HG02588 (cell line): Measurements from ENCODE around the gene LARP1B.
A peak's percentile ranks its signal among the peaks of the same experiment; 100 is the strongest.
"Not testable (repeated sequence)": the region's sequence is repeated elsewhere in the genome, so short reads cannot be mapped to it uniquely, and the experiment has no call there.

Experiments used
- ATAC-seq: cut with Tn5 transposase; IDR thresholded peaks from one replicate; pipeline ENCODE4 v1.9.1; 2021; ENCODE audit warnings: mild to moderate bottlenecking, moderate library complexity; ENCODE audit not compliant: unreplicated experiment

LARP1B gene

DNA sequence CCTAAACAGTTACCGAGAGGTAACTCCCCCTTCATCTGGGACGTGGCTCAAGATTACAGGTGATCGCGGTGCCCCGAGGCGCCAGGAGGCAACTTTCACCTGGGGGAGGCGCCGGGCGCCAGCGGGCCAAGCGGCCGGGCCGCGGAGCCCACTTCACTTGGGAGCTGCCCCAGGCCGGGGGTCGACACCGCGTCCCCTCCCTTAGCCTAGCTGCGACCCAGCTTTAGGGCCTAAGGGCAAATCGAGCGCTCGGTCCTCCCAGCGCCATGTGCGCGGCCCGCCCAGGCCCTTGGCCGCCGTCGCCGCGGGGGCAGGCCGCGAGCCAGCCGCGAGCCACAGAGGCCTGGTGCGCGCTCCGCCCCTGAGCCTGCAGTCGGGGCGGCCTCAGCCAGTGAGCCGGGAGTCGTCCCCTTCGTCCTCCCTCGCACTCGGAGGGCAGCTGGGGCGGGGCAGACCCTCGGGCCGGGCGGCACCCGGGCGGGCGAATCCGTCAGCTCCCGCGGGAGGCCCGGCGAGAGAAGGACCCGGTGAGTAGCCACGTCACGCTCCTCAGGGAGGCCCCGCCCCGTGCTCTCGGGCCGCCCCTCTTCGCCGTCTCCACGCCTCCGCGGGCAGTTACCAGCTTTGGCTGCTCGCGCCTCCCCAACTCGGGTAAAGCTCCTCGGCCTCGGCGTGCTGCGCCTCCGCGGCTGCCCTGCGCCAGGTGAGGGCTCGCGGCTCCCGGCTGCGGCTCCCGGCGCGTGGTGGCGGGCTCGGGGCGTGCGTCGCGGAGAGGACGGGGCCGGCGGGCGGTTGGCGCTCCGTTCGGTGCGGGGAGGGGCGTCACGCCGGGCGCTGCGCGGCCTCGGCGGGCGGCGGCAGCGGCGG is at the start of gene LARP1B:
Gene LARP1B, plus strand, starts transcription at position 614 of the 867 bp plus-strand sequence. CDS start 13,640 bp downstream, outside the sequence.
- peak; percentile 88 for ATAC-seq

DNA sequence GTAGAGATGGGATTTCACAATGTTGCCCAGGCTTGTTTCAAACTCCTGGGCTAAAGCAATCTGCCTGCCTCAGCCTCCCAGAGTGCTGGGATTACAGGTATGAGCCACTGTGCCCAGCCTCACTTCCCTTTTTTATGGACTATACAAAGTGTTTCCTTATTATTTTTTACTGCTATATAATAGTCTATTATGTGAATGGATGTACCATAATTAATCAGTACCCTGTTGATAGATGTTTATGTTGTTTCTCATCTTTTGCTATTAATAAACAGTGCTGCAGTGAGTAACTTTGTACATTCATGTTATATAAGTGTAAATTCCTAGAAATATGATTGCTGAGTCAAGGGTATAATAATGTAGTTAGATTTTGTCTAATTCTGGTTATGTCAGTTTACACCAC is 35.8 kb upstream of the LARP1B start:
- ATAC-seq, result no peak

DNA sequence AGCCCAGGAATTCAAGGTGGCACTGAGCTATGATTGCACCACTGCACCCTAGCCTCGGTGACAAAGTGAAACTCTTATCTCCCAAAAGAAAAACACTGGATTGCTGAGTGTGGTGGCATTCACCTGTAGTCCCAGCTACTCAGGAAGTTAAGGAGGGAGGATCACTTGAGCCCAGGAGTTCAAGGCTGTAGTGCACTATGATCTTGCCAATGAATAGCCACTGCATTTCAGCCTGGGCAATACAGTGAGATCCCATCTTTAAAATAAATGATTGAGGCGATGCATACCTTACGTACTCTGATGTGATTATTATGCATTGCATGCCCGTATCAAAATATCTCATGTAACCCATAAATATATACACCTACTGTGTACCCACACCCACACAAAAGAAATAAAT is 31.2 kb upstream of the LARP1B start:
- ATAC-seq, result no peak

- no peak for ATAC-seq
Observed at GRCh38 chr4:128031756-128032384, 29.2 kb upstream of the LARP1B start.

DNA sequence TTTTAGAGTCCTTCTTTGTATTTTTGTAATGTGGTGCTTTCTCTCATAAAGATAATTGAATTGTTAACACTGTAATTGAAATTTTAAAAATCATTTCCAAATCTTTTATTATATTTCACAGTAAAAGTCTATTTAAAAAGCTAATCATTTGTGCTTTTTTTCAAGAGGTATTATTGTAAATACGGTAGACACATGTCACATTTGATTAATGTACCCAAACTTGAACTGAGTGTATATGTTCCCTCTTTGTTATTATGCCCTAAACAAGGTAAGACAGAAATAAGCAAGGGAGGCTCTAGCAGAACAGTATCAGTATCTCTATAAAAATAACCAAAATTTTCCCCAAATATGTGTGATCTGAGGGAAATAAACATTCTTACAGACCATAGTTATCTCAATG is 21.5 kb upstream of the LARP1B start:
- no peak for ATAC-seq

- ATAC-seq, result not testable (repeated sequence)
Observed at GRCh38 chr4:128047019-128047418, 14.1 kb upstream of the LARP1B start.

GRCh38 chr4:128047514-128047913 is 13.6 kb upstream of the LARP1B start:
- ATAC-seq, result not testable (repeated sequence)

- ATAC-seq, result not testable (repeated sequence)
Observed at GRCh38 chr4:128051229-128051628, 9.9 kb upstream of the LARP1B start.

DNA sequence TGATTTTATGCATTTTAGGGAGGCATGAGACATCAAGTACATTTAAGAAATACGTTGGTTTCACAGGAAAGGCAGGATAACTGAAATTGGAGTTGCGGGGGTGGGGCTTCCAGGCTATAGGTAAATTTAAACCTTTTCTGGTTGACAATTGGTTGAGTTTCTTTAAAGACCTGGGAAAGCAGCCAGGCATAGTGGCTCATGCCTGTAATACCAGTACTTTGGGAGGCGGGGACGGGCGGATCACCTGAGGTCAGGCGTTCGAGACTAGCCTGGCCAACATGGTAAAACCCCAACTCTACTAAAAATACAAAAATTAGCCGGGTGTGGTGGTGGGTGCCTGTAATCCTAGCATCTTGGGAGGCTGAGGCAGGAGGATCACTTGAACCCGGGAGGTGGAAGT is 6.2 kb upstream of the LARP1B start:
- ATAC-seq, result not testable (repeated sequence)

DNA sequence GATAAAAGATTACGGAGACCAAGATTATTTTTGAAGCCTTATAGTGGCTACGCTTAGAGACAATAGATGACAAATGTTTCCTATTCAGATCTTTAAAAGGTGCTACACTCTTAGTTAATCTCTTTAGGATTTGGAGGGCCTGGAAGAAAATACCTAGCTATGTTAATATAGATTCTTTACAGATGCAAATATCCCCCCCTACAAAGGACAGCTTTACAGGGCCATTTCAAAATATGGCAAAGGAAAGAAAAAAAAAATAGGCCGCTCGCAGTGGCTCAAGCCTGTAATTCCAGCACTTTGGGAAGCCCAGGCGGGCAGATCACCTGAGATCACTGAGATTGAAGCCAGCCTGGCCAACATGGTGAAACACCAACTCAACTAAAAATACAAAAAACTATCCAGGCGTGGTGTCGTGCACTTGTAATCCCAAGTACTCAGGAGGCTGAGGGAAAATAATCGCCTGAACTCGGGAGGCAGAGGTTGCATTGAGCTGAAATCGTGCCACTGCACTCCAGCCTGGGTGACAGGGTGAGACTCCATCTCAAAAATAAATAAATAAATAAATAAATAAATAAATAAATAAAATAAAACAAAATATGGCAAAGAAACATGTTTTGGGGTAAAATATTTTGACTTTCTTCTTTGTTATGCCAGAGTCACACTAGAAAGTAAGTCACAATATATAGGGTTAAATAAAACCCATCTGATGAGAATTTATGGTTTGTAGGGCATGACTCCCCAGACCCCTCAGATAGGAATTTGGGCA is 5.5 kb upstream of the LARP1B start:
- not testable (repeated sequence) for ATAC-seq

- ATAC-seq, result no peak
Observed at GRCh38 chr4:128056396-128056795, 4.7 kb upstream of the LARP1B start.

DNA sequence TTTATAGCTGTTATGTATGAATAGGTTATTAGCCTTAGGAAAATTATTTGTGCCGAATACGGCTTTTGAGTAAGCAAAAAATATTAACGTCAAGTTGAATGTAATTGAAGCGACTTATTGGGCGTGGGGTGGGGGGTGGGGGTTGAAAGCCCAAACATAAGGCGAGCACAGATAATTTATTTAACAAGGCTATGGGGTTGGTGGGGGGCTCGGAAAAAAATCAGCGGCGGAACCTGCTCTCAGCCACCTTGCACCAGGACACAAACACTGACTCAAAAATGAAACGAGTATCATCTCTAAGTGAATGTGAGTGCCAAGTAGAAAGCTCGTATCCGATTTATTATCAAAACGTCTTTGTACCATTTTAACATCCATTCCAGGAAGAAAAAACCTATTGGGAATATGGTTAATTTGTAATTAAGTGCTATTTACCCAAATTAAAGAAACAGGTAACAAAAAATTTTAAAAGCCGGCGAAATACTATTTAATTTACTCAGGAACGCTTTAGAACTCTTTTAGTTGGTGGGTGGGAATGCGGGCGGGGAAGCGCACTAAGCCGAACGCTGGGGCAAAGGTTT is 902 bp upstream of the LARP1B start:
- ATAC-seq, result no peak

GRCh38 chr4:128061566-128062536 is 739 bp downstream of the LARP1B start:
- ATAC-seq, result peak; percentile 38

DNA sequence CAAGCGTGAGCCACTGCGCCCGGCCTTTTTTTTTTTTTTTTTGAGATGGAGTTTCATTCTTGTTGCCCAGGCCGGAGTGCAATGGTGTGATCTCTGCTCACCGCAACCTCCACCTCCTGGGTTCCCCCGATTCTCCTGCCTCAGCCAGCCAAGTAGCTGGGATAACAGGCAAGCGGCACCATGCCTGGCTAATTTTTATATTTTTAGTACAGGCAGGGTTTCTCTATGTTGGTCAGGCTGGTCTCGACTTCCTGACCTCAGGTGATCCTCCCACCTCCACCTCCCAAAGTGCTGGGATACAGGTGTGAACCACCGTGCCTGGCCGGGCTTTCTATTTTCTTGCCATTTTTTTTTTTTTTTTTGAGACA is 5.3 kb downstream of the LARP1B start:
- not testable (repeated sequence) for ATAC-seq

GRCh38 chr4:128068918-128069317 is 7.8 kb downstream of the LARP1B start:
- no peak for ATAC-seq

- ATAC-seq, result no peak
Observed at GRCh38 chr4:128076464-128076863, 15.4 kb downstream of the LARP1B start.

GRCh38 chr4:128095293-128095692 is 34.2 kb downstream of the LARP1B start:
- not testable (repeated sequence) for ATAC-seq

- ATAC-seq, result no peak
Observed at GRCh38 chr4:128107766-128108165, 46.7 kb downstream of the LARP1B start.

- no peak for ATAC-seq
Observed at GRCh38 chr4:128123036-128123435, 61.9 kb downstream of the LARP1B start.

DNA sequence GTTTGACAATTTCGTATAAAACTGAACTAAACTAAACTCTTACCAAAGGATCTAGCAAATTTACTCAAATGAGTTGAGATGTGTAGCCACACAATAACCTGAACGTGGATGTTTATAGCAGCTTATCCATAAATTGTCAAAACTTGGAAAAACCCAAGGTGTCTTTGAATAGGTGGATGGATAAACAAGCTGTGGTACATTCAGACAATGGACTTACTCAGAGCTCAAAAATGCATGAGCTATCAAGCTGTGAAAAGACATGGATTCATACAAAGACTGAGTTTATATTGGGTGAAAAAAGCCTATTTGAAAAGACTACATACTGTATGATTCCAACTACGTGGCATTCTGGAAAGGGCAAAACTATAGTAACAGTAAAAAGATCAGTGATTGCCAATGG is 69.5 kb downstream of the LARP1B start:
- no peak for ATAC-seq
